H9 (cell line): ENCODE results near the gene MBNL1. TPM values are rescaled to one million over a fixed set of nuclear protein-coding genes. Genes with fewer than 3 reads are reported as not detected.
A peak's percentile ranks its signal among the peaks of the same experiment; 100 is the strongest.

ENCODE experiments used
- DNase-seq: peaks from one replicate; pipeline ENCODE4 v3.0.0-alpha.2; 2017
- H2AFZ ChIP-seq: one replicate; pipeline ENCODE4 v1.6.1; 2013; ENCODE audit warnings: mild to moderate bottlenecking, low read length, control low read depth, moderate library complexity
- H2AK5ac ChIP-seq: 2 replicates; pipeline ENCODE4 v1.6.1; 2013; ENCODE audit warnings: low read length, control low read depth, mixed read lengths; ENCODE audit not compliant: insufficient read length
- H2BK120ac ChIP-seq: one replicate; pipeline ENCODE4 v1.6.1; 2013; ENCODE audit warnings: low read depth, mild to moderate bottlenecking, low read length, control low read depth, inconsistent platforms; ENCODE audit not compliant: poor library complexity, severe bottlenecking
- H2BK12ac ChIP-seq: 2 replicates; pipeline ENCODE4 v1.6.1; 2013; ENCODE audit warnings: low read length, control low read depth, mixed read lengths, low read depth; ENCODE audit not compliant: insufficient read length
- H2BK15ac ChIP-seq: 2 replicates; pipeline ENCODE4 v1.6.1; 2013; ENCODE audit warnings: low read depth, low read length, control low read depth
- H2BK20ac ChIP-seq: one replicate; pipeline ENCODE4 v1.6.1; 2013; ENCODE audit warnings: low read depth, mild to moderate bottlenecking, low read length, control low read depth, inconsistent platforms; ENCODE audit not compliant: poor library complexity, severe bottlenecking
- H2BK5ac ChIP-seq: 2 replicates; pipeline ENCODE4 v1.6.1; 2013; ENCODE audit warnings: low read length, control low read depth, mixed read lengths; ENCODE audit not compliant: insufficient read length
- H3K14ac ChIP-seq: 2 replicates; pipeline ENCODE4 v1.6.1; 2013; ENCODE audit warnings: low read length, control low read depth; ENCODE audit not compliant: insufficient read depth
- H3K18ac ChIP-seq: 2 replicates; pipeline ENCODE4 v1.6.1; 2013; ENCODE audit warnings: low read depth, mild to moderate bottlenecking, mixed read lengths, low read length, control low read depth; ENCODE audit not compliant: insufficient read length
- H3K23ac ChIP-seq: 2 replicates; pipeline ENCODE4 v1.6.1; 2013; ENCODE audit warnings: low read length, control low read depth, mixed read lengths, low read depth; ENCODE audit not compliant: insufficient read length
- H3K23me2 ChIP-seq: 2 replicates; pipeline ENCODE4 v1.6.1; 2013; ENCODE audit warnings: low read depth, mild to moderate bottlenecking, mixed read lengths, low read length, control low read depth; ENCODE audit not compliant: insufficient read length, poor library complexity, severe bottlenecking
- H3K27ac ChIP-seq: 2 replicates; pipeline ENCODE4 v1.5.1; 2013; ENCODE audit warnings: low read length, control low read depth, mixed read lengths, low read depth; ENCODE audit not compliant: insufficient read length
- H3K27me3 ChIP-seq: 2 replicates; pipeline ENCODE4 v1.6.1; 2013; ENCODE audit warnings: low read length, control low read depth, inconsistent platforms; ENCODE audit not compliant: insufficient read depth
- H3K4ac ChIP-seq: 2 replicates; pipeline ENCODE4 v1.6.1; 2013; ENCODE audit warnings: low read depth, mild to moderate bottlenecking, control low read depth, inconsistent platforms, low read length, moderate library complexity
- H3K4me1 ChIP-seq: 2 replicates; pipeline ENCODE4 v1.6.1; 2013; ENCODE audit warnings: low read length, control low read depth, inconsistent platforms; ENCODE audit not compliant: insufficient read depth
- H3K4me2 ChIP-seq: 2 replicates; pipeline ENCODE4 v1.6.1; 2013; ENCODE audit warnings: low read length, control low read depth, mixed read lengths; ENCODE audit not compliant: insufficient read length, insufficient read depth
- H3K56ac ChIP-seq: 2 replicates; pipeline ENCODE4 v1.6.1; 2013; ENCODE audit warnings: low read depth, mild to moderate bottlenecking, mixed read lengths, low read length, control low read depth; ENCODE audit not compliant: insufficient read length
- H3K79me1 ChIP-seq: 2 replicates; pipeline ENCODE4 v1.6.1; 2013; ENCODE audit warnings: low read depth, mild to moderate bottlenecking, moderate library complexity, low read length, control low read depth, inconsistent platforms; ENCODE audit not compliant: insufficient read depth, poor library complexity, severe bottlenecking
- H3K79me2 ChIP-seq: 2 replicates; pipeline ENCODE4 v1.6.1; 2013; ENCODE audit warnings: low read length, control low read depth, inconsistent platforms; ENCODE audit not compliant: insufficient read depth
- H3K9ac ChIP-seq: 2 replicates; pipeline ENCODE4 v1.6.1; 2013; ENCODE audit warnings: low read length, control low read depth, mixed read lengths; ENCODE audit not compliant: insufficient read length; ENCODE audit errors: extremely low read depth
- H3K9me3 ChIP-seq: one replicate; pipeline ENCODE4 v1.6.1; 2013; ENCODE audit warnings: low read depth, low read length, inconsistent platforms; ENCODE audit not compliant: control insufficient read depth
- H3T11ph ChIP-seq: one replicate; pipeline ENCODE4 v1.6.1; 2013; ENCODE audit warnings: mild to moderate bottlenecking, low read length, control low read depth, inconsistent platforms
- H4K20me1 ChIP-seq: one replicate; pipeline ENCODE4 v1.6.1; 2013; ENCODE audit not compliant: control insufficient read depth, insufficient read length, insufficient read depth
- H4K5ac ChIP-seq: 2 replicates; pipeline ENCODE4 v1.6.1; 2013; ENCODE audit warnings: low read depth, mild to moderate bottlenecking, mixed read lengths, low read length, control low read depth; ENCODE audit not compliant: insufficient read length
- H4K8ac ChIP-seq: replicated peaks from 2 replicates; pipeline ENCODE4 v1.6.1; 2013; ENCODE audit warnings: low read length, control low read depth, mixed read lengths, low read depth; ENCODE audit not compliant: insufficient read length
- H4K91ac ChIP-seq: 2 replicates; pipeline ENCODE4 v1.6.1; 2013; ENCODE audit warnings: low read depth, mild to moderate bottlenecking, moderate library complexity, mixed read lengths, low read length, control low read depth; ENCODE audit not compliant: insufficient read length
- H3K27ac Mint-ChIP-seq, 3 experiments: 2 replicates in 2 of 3; 3 replicates in 1 of 3; pipeline ENCODE4 v1.8.0; 2020 to 2021; ENCODE audit warnings: mixed read lengths in 3 of 3, mild to moderate bottlenecking in 1 of 3, moderate library complexity in 1 of 3
- H3K27me3 Mint-ChIP-seq: 2 replicates; pipeline ENCODE4 v1.8.0; 2021; ENCODE audit warnings: low read depth, mild to moderate bottlenecking, moderate library complexity, mixed read lengths
- H3K36me3 Mint-ChIP-seq, 3 experiments: 2 replicates in 2 of 3; 3 replicates in 1 of 3; pipeline ENCODE4 v1.8.0; 2020 to 2021; ENCODE audit warnings: low read depth in 3 of 3, mixed read lengths in 3 of 3; ENCODE audit not compliant: insufficient read depth in 1 of 3
- H3K4me1 Mint-ChIP-seq, 2 experiments: 2 replicates each; pipeline ENCODE4 v1.8.0; 2020; ENCODE audit warnings: mixed read lengths in 2 of 2
- H3K4me3 Mint-ChIP-seq, 2 experiments: 2 replicates in 1 of 2; 3 replicates in 1 of 2; pipeline ENCODE4 v1.8.0; 2020 to 2021; ENCODE audit warnings: mild to moderate bottlenecking in 2 of 2, mixed read lengths in 2 of 2, moderate library complexity in 1 of 2
- H3K9me3 Mint-ChIP-seq, 2 experiments: 2 replicates in 1 of 2; 3 replicates in 1 of 2; pipeline ENCODE4 v1.8.0; 2020; ENCODE audit warnings: mild to moderate bottlenecking in 2 of 2, mixed read lengths in 2 of 2, moderate library complexity in 1 of 2
- CTCF ChIP-seq: fragments of 200-600 bp; sonication (generic); conservative IDR thresholded peaks from 3 replicates; pipeline ENCODE4 v1.8.0; 2021; ENCODE audit warnings: antibody characterized with exemption, mild to moderate bottlenecking
- WGBS: extraction: QIAGEN DNeasy Blood & Tissue Kit; methylation state at CpG from one replicate; pipeline ENCODE4 v1.1.7; 2013; ENCODE audit warnings: missing lambda C conversion rate, low lambda C conversion rate, mixed read lengths; ENCODE audit not compliant: insufficient read length; ENCODE audit errors: extremely low coverage; 5-methylcytosine and 5-hydroxymethylcytosine counted together
- total RNA-seq: library from RNA; stranded (reverse); gene quantifications from 2 replicates; pipeline ENCODE4 v1.2.1, GENCODE V29; 2021

The MBNL1 gene
- total RNA-seq, 1 experiment from 2014 or later, result 14.9 TPM

GRCh38 chr3:152511904-152512303 lies 243.2 kb downstream of the MBNL1 start:
- no peak overlapping the region for H3T11ph ChIP-seq
- H4K5ac ChIP-seq, result no peak overlapping the region
- no peak overlapping the region for H3K4me2 ChIP-seq
- no peak overlapping the region for H3K27ac ChIP-seq
- no peak overlapping the region for H3K4ac ChIP-seq
- H4K91ac ChIP-seq, result no peak overlapping the region
- Mint-ChIP-seq H3K27me3 (no peaks in the 10 kb centered on the region), H3K4me1 (peaks cover 23 to 25% of the 10 kb centered on the region in 2 experiments), H3K36me3 (no peaks in the 10 kb centered on the region), H3K9me3 (no peaks in the 10 kb centered on the region), H3K27ac (0 out of 7 replicates have a peak overlapping the region, but pooled peaks of 1 of the 3 experiments have one; percentile 3), H3K4me3 (no peak overlapping the region)
- no peaks in the 10 kb centered on the region for H3K27me3 ChIP-seq
- H3K56ac ChIP-seq, result no peak overlapping the region
- no peaks in the 10 kb centered on the region for H3K23me2 ChIP-seq
- H2AFZ ChIP-seq, result no peak overlapping the region
- no peak for TF ChIP-seq CTCF
- no peaks in the 10 kb centered on the region for H4K20me1 ChIP-seq
- no CpG with 5 or more reads among the region's 4 CpGs for WGBS
- H2BK120ac ChIP-seq, result no peak overlapping the region
- H4K8ac ChIP-seq, result no peak overlapping the region
- H3K14ac ChIP-seq, result no peak overlapping the region
- no peak overlapping the region for H2BK15ac ChIP-seq
- no peak overlapping the region for H3K23ac ChIP-seq
- H3K9me3 ChIP-seq, result no peaks in the 10 kb centered on the region
- no peak overlapping the region for H2BK12ac ChIP-seq
- no peak overlapping the region for H3K18ac ChIP-seq
- H3K79me2 ChIP-seq, result no peaks in the 10 kb centered on the region
- no peak overlapping the region for H2AK5ac ChIP-seq
- H2BK5ac ChIP-seq, result no peak overlapping the region
- no peak overlapping the region for H2BK20ac ChIP-seq
- H3K4me1 ChIP-seq, result no peaks in the 10 kb centered on the region
- H3K79me1 ChIP-seq, result no peaks in the 10 kb centered on the region
- no peak for DNase-seq
- no peak overlapping the region for H3K9ac ChIP-seq
